ENCODE measurements around the gene KIAA1671.

DNA sequence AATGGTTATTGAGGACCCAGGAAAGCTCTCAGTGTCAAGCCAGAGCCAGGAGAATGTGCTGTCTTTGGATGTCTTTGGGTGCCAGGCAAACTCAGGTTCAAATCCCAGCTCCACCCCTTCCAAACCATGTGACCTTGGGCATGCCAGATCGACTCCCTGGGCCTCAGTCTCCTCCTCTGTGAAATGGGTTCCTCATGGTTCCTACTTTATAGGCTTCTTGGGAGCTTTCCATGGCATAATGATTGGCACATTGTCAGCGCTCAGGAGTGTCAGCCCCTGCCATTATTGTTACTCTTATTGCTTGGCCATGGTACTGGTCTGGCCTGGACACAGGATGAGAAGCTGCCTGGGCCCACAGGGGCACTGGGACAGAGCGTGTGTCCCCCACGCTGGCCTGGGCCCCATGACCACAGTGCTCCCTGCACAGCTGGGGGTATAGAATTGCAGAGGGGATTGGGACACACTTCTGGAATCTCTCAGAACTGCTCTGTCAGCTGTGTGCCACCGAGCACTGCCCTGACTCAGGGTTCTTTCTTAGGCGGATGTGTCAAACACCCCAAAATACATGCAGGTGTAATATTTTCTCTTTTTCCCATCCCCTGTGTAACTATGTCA is 209.5 kb downstream of the KIAA1671 start:
- TF ChIP-seq, protein P1, sequence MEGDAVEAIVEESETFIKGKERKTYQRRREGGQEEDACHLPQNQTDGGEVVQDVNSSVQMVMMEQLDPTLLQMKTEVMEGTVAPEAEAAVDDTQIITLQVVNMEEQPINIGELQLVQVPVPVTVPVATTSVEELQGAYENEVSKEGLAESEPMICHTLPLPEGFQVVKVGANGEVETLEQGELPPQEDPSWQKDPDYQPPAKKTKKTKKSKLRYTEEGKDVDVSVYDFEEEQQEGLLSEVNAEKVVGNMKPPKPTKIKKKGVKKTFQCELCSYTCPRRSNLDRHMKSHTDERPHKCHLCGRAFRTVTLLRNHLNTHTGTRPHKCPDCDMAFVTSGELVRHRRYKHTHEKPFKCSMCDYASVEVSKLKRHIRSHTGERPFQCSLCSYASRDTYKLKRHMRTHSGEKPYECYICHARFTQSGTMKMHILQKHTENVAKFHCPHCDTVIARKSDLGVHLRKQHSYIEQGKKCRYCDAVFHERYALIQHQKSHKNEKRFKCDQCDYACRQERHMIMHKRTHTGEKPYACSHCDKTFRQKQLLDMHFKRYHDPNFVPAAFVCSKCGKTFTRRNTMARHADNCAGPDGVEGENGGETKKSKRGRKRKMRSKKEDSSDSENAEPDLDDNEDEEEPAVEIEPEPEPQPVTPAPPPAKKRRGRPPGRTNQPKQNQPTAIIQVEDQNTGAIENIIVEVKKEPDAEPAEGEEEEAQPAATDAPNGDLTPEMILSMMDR (conservative IDR thresholded peaks at IDR 0.05; ENCODE audit: low read depth, low read length): no peak
- TF ChIP-seq EZH2 (IDR thresholded peaks at IDR 0.05; ENCODE audit: low read length, unreplicated experiment) (no peak), EZH2phosphoT487 (IDR thresholded peaks at IDR 0.05; ENCODE audit: borderline replicate concordance, low read length) (no peak)
